DMS153 treated with DMSO at 0.1 percent for 48 hours (cell line): ENCODE data around the gene FSD2.
"Not testable (repeated sequence)": the region's sequence is repeated elsewhere in the genome, so short reads cannot be mapped to it uniquely, and the experiment has no call there.

Experiments used
- DNase-seq: peaks from one replicate; lab custom pipeline; 2025; ENCODE audit not compliant: unreplicated experiment; lab: John Stamatoyannopoulos, UW

The FSD2 gene

DNA sequence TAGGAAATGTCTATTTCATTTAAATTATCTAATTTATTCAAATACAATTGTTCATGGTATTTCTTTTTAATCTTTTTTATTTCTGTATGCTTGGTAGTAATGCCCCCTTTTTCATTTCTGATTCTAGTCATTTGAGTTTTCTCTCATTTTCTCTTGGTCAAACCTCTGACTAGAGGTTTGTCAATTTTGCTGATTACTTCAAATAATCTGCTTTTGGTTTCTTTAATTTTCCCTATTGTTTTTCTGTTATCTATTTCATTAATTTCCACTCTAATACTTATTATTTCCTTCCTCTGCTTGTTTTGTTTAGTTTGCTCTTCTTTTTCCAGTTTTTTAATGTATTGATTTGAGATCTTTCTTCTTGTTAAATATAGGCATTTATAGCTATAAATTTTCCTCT, 12.1 kb downstream of the FSD2 start:
- no peak for DNase-seq

DNA sequence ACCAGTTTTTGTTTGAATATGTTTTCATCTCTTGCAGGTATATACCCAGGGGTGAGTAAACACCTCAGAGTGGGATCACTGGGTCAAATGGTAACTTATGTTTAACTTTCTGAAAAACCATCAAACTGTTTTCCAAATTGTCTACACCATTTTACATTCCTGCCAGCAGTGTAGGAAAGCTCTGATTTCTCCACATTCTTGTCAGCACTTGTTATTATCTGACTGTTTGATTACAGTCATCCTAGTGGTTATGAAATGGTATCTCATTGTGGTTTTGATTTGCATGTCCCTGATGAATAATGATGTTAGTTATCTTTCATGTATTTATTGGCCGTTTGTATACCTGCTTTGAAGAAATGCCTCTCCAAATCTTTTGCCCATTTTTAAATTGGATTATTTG, 13.8 kb downstream of the FSD2 start:
- DNase-seq: no peak

DNA sequence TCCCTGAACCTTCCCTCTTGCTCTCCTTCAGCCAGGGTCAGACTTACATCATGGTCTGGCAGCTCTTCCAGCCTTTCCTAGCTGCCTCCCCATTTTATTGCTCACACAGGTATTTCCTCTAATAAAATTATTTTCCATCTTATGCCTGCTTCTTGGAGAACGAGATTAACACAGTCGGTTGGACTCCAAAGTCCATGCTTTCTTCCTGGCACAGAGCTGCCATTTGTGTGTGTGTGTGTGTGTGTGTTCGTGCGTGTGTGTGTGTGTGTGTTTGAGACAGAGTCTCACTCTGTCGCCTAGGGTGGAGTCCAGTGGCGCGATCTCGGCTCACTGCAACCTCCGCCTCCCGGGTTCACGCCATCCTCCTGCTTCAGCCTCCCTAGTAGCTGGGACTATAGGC, 15.5 kb downstream of the FSD2 start:
- DNase-seq: no peak

DNA sequence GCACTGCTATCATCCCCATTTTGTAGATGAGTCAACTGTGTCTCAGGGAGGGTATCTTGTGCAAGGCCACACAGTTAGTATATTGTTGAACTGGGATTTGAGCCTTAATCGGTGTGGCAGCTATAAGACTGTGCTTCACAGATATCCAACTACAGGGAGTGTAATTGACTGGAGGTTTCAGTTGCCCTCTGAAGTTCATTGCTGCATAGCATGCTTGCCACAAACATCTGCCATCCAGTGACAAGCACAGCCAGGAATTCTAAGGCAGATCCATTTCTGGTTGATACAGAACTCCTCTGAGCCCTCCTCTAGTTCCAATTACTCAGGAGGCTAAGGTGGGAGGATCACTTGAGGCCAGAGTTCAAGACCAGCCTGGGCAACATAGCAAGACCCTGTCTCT, 16.4 kb downstream of the FSD2 start:
- DNase-seq: no peak

DNA sequence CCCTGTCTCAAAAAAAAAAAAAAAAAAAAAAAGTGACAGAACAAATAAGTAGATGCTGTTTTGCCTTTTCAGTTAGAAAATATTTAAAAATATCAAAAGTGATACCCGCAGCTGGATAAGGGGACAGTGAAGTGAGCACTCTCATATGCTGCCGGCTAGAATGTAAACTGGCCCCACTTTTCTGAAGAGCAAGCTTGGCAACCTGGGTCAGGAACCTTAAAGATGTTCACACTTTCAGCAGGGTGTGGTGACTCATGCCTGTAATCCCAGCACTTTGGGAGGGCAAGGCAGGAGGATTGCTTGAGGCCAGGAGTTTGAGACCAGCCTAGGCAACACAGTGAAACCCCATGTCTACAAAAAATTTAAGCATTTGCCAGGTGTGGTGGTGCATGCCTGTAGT, 17.4 kb downstream of the FSD2 start:
- DNase-seq: no peak

DNA sequence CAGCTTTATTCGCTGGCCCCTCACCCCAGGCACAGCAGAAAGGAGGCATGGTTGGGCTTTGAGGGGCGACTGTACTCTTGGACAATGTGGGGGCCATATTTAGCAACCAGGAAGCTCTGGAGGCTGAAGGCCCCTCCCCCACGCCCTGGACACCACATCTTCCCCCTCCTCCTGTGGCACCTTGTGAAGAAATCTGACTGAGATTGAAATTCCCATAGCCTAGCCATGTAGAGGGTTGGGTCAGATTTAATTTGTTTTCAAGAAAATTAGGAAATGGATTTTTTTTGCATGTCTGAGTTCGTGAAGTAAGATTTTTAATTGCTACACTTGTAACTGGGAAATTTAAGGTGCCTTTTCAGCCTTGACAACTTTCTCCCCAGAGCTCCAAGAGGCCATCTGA, 24.5 kb downstream of the FSD2 start:
- DNase-seq: no peak

DNA sequence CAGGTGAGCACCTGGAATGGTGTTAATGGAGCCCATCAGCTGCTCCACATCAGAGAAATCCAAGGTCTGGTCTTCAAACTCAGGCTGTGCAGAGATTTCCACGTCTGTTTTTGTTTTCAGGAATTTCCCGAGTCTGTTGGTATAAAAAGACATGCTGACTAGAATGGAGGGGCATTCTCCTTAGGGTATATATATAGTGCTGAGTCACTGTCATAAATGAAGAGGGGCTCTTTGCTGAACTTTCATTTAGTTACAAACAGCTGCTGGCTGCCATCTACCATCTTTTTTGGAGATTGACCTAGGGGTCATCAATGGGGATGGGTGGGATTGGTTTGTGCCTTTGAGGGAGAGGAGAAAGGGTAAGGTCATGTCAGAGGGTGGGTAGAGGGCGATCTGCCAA, 27.1 kb downstream of the FSD2 start:
- no peak for DNase-seq

DNA sequence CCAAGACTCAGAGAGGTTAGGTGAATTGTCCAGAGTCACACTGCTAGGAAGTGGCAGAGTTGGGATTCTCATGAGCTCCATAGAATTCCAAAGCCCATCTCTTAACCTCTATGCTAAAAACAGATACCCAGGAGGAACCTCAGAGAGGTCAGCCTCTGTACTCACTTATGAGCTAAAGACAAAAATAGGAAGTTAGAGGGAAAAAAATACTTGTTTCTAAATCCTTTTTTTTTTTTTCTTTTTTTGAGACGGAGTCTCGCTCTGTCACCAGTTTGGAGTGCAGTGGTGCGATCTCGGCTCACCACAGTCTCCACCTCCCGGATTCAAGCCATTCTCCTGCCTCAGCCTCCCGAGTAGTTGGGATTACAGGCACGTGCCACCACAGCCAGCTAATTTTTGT, 31.4 kb downstream of the FSD2 start:
- no peak for DNase-seq

DNA sequence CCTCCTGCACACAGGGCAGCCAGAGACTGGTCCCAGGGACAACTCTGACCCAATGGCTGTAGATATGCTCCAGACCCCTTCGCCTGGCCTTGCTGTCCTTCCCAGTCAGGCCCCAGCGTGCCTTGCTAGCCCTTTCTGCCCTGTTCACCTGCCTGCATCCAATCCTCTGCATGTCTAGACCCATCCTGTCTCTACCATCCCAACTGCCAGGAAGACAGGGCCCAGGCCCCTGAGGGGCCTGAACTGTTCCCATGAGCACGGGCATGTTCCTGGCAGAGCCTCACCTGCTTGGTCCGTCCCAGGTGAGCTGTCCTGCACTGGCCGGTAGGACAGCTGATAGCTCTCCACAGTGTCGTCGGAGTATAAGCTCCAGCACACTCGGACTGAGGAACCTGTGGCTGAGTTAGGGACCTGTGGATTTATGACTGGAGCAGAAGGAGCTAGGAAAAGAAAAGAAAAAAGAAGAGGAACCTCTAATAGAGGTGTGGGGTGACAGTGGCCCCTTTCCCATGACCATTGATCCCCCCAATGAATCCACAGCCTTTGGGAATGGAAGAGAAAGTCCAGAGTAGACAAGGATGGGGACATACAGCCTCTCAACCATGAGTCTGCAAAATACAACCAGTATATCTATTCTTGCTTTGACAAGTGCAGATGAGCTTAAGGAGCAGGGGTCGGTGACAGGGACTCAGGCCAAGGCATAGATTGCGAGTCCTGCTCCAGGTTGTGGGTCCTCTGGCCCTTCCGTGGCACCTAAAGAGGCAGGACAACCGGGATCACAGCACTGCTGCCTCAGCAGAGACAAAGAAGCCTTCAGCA, 33.9 kb downstream of the FSD2 start:
- no peak for DNase-seq

DNA sequence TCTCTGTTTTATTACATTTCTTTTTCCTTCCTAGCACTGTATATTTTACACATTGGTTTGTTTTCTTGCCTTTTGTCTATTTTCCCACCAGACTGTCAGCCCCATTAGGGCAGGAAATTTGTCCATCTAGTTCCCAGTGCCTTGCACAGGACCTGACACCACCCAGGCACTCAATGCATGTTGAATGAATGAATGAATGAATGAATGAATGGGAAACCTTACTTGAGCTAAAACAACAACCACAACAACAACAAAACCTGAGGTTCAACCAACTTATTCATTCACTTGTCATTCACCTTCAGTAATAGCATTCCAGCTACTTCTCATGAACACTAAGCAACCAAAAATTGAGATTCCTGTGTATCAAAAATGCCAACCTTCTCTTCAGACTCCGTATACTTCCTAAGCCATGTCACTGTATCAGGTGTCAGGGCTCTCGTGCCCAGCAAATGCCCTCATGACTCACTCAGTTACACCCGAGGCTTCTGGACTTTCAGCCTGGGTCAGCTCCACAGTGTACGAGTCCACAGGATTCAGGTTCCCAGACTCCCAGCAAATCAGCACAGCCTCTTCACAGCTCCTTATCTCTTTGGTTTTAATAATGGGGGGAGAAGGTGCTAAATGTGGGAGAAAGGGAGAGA, 37.3 kb downstream of the FSD2 start:
- no peak for DNase-seq

DNA sequence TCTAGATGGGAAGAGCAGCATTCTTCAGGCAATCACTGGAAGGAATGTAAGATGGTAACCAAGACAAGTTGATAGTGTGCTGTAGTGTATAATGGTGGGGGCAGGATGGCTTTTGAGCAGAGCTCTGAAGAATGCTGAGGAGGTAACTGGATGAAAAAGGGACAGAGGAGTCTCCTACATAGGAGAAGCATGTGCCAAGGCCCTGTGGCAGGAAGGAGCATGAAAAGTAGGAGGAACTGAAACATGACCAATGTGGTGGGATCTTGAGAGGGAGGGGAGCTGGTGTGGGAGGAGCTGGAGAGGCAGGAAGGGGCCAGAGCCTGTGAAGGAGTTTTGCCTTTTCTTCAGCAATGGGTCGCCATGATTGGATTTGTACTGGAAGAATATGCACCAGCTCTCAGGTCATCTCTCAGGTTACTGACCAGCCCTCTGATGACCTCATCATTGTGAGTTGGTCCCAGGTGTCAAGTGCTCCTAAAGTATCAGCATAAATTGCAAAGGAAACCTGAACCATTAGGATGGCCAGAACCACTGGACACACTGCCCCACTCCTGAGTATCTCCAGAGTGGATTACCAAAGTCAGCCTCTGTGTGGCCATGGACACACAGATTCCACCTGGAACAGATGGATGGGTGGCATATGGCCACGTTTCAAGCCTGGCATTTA, 38.6 kb downstream of the FSD2 start:
- no peak for DNase-seq

DNA sequence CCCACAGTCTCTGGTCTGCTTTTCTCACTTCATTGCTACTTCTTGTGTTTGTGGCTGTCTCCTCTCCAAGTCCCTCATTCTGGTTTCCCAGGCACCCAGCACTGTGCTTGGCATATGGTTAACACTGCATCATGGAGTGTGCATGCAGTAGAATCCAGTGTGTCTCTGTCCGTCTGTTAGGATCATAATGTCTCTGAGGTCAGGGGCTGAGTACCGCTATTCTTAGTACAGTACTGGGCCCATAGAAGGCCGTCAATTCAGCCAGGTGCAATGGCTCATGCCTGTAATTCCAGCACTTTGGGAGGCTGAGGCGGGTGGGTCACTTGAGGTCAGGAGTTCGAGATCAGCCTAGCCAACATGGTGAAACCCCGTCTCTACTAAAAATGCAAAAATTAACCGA, 39.7 kb downstream of the FSD2 start:
- not testable (repeated sequence) for DNase-seq

DNA sequence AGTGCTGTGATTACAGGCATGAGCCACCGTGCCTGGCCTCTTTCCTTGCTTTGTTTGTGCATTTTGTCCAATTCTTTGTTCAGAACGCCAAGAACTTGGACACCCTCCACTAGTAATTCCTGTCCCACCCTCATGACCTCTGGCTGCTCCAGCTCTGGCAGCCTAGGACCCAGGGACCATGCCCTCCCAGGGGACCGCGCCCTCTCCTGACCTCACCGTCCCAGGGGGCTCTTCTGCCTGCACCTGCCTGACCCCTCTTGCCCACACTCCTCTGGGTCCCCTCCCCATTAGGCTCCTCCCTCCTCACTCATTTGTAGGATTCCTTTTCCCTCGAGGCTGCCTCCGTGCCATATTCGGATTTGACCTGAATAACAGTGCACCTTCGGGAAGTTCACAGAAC, 41.1 kb downstream of the FSD2 start:
- no peak for DNase-seq

DNA sequence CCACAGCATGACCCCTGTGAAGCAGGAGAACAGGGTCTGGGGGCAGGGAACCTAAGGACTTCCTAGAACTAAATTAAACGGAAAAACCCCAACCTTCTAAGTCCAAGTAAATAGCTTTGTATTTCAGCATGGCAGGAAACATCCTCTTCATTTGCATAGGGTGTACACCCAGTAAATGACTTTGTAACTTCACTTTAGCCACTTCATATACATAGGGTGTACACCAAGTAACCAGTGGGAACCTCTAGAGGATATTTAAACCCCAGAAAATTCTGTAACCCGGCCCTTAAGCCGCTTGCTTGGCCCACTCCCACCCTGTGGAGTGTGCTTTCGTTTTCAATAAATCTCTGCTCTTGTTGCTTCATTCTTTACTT, 41.8 kb downstream of the FSD2 start:
- no peak for DNase-seq

DNA sequence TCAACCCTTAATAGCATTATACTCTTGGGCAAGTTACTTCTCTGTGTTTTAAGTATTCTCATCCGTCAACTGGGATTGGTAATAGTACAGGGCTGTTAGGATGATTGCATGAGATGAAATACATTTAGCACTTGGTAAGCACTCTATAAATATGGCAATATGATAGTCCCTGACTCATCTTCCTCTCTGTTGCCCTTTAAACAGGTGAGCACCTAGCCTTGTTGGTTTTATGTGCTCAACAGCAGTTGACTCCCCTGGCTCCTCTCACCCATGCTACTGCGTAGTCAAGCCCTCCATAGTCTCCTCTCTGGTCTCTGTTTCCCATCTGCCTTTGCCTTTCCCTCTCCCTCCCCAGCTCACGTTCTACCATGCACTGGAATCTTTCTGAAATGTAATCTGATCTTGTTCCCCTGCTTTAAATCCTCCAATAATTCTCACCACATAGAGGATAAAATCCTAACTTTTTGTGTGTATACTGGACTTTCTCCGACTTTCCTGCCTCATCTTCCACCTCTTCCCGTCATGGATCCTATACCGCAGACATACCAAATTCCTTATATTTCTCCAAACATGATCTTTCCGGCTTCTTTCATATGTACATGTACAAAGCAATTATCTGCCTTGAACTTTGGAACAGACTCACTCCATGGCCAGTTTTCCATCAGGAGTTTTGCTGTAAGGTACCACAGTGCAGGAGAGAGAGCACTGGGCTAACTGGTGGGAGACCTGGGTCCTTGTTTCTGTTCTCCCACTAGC, 42.3 kb downstream of the FSD2 start:
- DNase-seq: no peak

DNA sequence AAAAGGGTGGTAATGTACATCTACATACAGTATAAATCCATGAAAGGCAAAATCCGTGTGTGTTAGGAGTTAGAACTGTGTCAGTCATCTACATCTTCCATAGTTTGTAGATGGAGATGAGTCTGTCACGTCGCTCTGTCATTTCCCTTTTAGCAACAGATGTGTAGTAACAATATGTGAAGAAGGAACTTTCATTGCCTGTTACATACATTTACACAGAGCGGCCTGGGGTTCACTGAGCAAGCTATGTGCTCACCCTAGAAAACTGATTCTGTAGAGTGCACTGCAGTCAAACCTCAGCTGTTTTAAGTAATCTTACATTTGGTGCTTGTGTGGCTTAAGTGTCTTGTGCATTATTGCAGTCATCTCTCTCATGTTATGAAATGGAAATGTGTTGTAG, 54.6 kb downstream of the FSD2 start:
- no peak for DNase-seq

DNA sequence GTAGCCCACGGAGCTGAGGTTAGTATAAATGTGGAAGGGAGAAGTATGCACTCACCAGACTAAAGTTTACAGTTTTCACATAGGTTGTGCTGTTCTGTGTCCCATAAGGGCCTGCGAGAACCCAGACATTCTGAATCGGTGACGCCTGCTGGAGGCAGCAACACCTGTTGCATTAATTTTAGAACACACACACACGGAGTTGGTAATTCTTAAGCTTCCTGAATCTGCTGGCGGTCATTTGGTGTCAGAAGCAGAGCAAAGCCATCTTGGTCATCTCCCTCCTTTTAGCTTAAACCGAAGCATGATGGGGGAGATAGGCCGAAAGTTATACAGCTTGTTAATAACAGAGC, 55.1 kb downstream of the FSD2 start:
- DNase-seq: no peak

DNA sequence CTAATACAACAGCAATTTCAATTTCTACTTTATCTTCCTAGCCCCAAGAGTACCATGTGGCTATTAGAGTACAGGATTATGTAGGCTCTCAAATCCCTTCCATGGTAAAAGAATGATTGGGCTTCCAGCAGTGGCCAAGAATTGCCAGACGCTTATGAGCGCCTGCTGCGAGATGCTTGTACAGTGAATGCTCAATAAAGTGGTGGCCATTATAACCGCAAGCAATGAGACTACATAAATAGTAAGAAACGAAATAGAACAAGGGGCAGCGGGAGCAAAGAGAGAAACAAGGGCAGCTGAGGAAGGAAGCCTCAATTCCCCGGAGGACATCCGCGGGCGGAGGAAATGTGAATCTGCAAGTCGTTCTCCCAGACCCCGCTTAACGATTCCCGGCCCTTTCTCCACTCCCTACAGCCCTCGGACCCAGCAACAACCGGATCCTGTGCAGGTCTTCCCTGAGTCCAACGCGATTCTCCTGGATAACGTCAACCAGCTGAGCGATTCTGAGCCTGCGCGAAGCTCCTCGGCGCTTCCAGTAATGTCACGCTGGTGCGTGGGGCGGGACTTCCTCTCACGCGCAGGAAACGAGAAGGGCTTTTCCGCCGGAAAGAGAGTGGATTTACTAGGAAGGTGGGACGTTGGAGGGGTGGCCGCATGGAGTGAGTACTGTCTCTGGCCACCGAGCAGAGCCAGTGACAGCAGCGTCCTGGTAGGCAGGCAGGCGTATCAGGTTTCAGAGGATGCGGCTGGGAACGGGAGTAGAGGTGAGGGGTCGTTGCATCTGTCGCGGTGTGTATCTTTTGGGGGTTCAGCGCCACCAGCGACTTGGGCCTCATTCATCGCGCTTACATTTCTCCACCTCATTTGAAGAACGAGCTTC, 55.7 kb downstream of the FSD2 start:
- DNase-seq: peak; percentile 36

DNA sequence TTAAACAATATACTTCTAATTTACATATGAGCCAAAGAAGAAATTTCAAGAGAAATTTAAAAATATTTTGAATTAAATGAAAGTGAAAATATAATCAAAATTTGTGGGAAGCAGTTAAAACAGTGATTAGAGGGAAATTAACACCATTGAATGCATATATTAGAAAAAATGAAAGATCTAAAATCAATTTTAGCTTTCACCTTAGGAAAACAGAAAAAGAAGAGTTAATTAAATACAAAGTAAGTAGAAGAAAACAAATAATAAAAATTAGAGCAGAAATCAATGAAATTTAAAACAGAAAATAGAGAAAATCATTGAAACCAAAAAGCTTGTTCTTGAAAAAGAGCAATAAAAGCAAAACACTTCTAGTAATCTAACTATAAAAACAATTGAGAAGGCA, 57.6 kb downstream of the FSD2 start:
- DNase-seq: no peak

DNA sequence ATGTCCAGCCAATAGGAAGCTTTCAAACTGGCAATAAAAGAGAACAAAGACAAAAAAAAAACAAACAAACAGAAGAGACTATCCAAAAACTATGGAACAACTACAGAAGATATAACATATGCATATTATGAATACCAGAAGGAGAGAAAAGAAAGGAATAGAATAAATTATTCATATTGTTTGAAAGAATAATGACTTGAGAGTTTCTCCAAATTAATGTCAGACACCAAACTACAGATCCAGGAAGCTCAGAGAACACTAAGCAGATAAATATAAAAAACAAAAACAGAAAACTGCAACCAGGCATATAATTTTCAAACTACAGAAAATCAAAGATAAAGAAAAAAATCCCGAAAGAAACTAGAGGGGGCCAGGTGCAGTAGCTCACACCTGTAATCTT, 62.1 kb downstream of the FSD2 start:
- DNase-seq: no peak

DNA sequence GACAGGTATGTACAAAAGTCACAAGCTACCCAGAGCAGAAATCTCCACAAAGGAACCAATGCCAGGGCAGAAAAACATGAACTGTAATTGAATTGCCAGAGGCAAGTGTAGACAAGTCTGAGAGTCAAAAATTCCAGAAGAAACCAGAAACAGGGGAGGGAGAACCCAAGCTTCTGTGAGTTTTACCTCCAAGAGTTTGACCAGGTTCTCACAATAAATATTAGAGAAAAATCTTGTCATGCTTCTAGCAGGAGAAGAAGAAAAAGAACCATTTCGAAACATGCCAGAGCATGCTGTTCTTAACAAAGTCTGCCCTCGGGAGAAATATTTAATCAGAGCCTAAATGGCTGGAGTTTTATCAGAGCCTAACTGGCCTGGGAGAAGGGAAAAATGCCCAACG, 63.7 kb downstream of the FSD2 start:
- no peak for DNase-seq
